Adrenal gland (tissue), 12 donors: ENCODE results near the gene C6orf52. TPM values are rescaled to one million over a fixed set of nuclear protein-coding genes. Genes with fewer than 3 reads are reported as not detected.
A peak's percentile ranks its signal among the peaks of the same experiment; 100 is the strongest.

Source experiments
- DNase-seq, 7 donors: peaks; one replicate each; pipeline ENCODE4 v3.0.0-alpha.2; 2019 to 2020
- H3K27ac ChIP-seq, 5 donors: fragments of 200-600 bp; sonication (generic) in 4 of 5; 1 replicate in 3 of 5; 2 replicates in 2 of 5; pipeline versions ENCODE4 v1.5.1 to v1.8.0; 2016 to 2020; ENCODE audit warnings: mild to moderate bottlenecking in 1 of 5
- H3K27me3 ChIP-seq: fragments of 200-600 bp; 2 replicates; pipeline ENCODE4 v1.8.0; 2021
- H3K36me3 ChIP-seq, 2 donors: fragments of 200-600 bp; replicated peaks in 1 of 2; 1 replicate in 1 of 2; 2 replicates in 1 of 2; pipeline versions ENCODE4 v1.5.1 to v1.8.0; 2018 to 2022
- H3K4me1 ChIP-seq, 2 donors: fragments of 200-600 bp; replicated peaks in 1 of 2; 1 replicate in 1 of 2; 2 replicates in 1 of 2; pipeline versions ENCODE4 v1.5.1 to v1.8.0; 2018 to 2021
- H3K4me3 ChIP-seq, 4 donors: fragments of 200-600 bp; sonication (generic) in 3 of 4; one replicate each; pipeline ENCODE4 v1.5.1; 2016 to 2018
- H3K9me3 ChIP-seq, 3 donors: fragments of 200-600 bp; sonication (generic) in 1 of 3; replicated peaks in 1 of 3; 1 replicate in 2 of 3; 2 replicates in 1 of 3; pipeline versions ENCODE4 v1.5.1 to v1.8.0; 2016 to 2021
- POLR2A ChIP-seq, 2 donors: fragments of 450-650 bp; IDR thresholded peaks; one replicate each; pipeline ENCODE4 v1.6.1; 2017; ENCODE audit warnings: antibody characterized with exemption in 2 of 2, mild to moderate bottlenecking in 2 of 2, moderate library complexity in 1 of 2
- WGBS, 4 donors: extraction: QIAGEN DNeasy Blood & Tissue Kit in 2 of 4; methylation state at CpG; one replicate each; pipeline versions ENCODE4 v1.1.5 to v1.1.7; 2013 to 2017; 5-methylcytosine and 5-hydroxymethylcytosine counted together
- intact Hi-C, 2 donors: fragments of 100-400 bp; cut with DNase I; formaldehyde crosslinking; loops; one replicate each; pipeline versions ENCODE4 v1.14.1 to v1.15.0; 2022 to 2023
- polyA plus RNA-seq, 3 donors: library from polyadenylated mRNA; stranded (reverse); fragments of 200-250 nt in 2 of 3; fragments of 350-450 nt in 1 of 3; fragmentation: Illumina TruSeq in 1 of 3; extraction: RNeasy Lipid Tissue Mini Kit (QIAGEN cat#74804) in 1 of 3; gene quantifications; one replicate each; pipeline ENCODE4 v1.2.3, GENCODE V29; 2013 to 2014
- total RNA-seq, 9 donors: library from RNA; depleted of rRNA in 4 of 9; stranded (reverse); fragments of >200 nt in 4 of 9; fragments of 120-200 nt in 1 of 9; fragmentation: NEBNext Ultra II Directional in 1 of 9; extraction: Animal tissue kit (Norgen Biotek cat#: 25700) in 1 of 9; gene quantifications; one replicate each; pipeline versions ENCODE4 v1.1.0 to v1.2.4, GENCODE V29; 2013 to 2023
- TF ChIP-seq, protein P1 (sequence below), 6 experiments: fragments of 450-650 bp in 4 of 6; fragments of 200-600 bp in 2 of 6; sonication (generic) in 1 of 6; IDR thresholded peaks; 1 replicate in 5 of 6; 2 replicates in 1 of 6; pipeline versions ENCODE4 v1.5.1 to v1.8.0; 2016 to 2021; ENCODE audit warnings: antibody characterized with exemption in 6 of 6, mild to moderate bottlenecking in 2 of 6, moderate library complexity in 1 of 6
- donor health status: healthy with polysubstance abuse.
- donor health status: Bipolar disorder and iron deficiency.
- donor health status: DM: yes; HTN: yes; CAD: no.
- donor health status: DM: no; HTN: no; CAD: no.
- donor health status: DM: no; HTN: no; CAD: no.
- donor health status: DM: yes; HTN: yes; CAD: no.

Gene C6orf52
- total and polyA plus RNA-seq, 12 donors: 0.96 to 5.5 (median 2.8) TPM; not detected in 3

DNA sequence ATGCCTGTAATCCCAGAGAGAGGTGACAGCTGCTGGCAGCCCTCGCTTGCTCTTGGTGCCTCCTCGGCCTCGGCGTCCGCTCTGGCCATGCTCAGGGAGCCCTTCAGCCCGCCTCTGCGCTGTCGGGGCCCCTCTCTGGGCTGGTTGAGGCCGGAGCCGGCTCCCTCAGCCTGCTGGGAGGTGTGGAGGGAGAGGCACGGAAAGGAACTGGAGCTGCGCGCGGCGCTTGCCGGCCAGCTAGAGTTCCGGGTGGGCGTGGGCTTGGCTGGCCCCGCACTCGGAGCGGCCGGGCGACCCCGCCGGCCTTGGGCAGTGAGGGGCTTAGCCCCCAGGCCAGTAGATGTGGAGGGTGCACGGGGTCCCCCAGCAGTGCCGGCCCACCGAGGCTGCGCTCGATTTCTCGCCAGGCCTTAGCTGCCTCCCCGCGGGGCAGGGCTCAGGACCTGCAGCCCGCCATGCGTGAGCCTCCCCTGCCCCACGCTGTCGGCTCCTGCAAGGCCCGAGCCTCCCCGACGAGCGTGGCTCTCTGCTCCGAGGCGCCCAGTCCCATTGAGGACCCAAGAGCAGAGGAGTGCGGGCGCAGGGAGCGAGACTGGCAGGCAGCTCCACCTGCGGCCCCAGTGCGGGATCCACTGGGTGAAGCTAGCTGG lies 34.6 kb downstream of the C6orf52 start:
- Histone ChIP-seq H3K27me3 (no peaks in the 10 kb centered on the region), H3K27ac (no peak overlapping the region), H3K36me3 (no peaks in the 10 kb centered on the region), H3K4me3 (no peak overlapping the region), H3K4me1 (no peaks in the 10 kb centered on the region), H3K9me3 (no peaks in the 10 kb centered on the region)
- DNase-seq: peak in 2 of 7 donors; percentile 15 to 16
- 76 to 80% (median 79%) methylated on average over 7 to 48 of the region's 48 CpGs for WGBS, 4 donors
- TF ChIP-seq POLR2A (IDR thresholded peaks at IDR 0.05): no peak
- TF ChIP-seq, protein P1, sequence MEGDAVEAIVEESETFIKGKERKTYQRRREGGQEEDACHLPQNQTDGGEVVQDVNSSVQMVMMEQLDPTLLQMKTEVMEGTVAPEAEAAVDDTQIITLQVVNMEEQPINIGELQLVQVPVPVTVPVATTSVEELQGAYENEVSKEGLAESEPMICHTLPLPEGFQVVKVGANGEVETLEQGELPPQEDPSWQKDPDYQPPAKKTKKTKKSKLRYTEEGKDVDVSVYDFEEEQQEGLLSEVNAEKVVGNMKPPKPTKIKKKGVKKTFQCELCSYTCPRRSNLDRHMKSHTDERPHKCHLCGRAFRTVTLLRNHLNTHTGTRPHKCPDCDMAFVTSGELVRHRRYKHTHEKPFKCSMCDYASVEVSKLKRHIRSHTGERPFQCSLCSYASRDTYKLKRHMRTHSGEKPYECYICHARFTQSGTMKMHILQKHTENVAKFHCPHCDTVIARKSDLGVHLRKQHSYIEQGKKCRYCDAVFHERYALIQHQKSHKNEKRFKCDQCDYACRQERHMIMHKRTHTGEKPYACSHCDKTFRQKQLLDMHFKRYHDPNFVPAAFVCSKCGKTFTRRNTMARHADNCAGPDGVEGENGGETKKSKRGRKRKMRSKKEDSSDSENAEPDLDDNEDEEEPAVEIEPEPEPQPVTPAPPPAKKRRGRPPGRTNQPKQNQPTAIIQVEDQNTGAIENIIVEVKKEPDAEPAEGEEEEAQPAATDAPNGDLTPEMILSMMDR (IDR thresholded peaks at IDR 0.05): no peak
- intact Hi-C loops: no loop called here

DNA sequence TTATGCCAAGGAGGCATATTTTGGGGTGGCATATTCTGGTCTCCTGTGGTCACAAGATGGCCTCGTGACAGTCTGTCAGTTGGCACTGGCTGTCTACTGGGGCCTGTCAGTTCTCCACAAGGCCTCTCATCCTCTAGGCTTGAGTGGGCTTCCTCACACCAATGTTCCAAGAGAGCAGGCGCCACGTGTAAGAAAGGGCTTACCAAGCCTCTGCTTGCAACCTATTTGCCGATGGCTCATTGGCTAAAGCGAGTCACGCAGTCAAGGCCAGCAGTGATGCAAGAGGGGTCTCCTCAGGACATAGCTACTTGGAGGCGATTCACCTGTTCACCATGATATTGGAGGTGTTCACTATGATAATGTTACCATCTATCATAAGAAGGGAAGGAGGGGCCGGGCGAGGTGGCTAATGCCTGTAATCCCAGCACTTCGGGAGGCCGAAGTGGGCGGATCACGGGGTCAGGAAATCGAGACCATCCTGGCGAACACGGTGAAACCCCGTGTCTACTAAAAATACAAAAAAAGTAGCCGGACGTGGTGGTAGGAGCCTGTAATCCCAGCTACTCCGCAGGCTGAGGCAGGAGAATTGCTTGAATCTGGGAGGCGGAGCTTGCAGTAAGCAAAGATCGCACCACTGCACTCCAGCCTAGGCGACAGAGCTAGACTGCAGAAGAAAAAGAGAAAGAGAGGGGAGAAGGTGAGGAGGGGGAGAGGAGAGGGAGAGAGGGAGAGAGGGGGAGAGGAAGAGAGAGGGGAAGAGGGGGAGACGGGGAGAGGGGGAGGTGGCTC lies 35.3 kb downstream of the C6orf52 start:
- H3K4me1 ChIP-seq: no peaks in the 10 kb centered on the region
- DNase-seq: no peak
- H3K27ac ChIP-seq: no peak overlapping the region
- H3K27me3 ChIP-seq: no peaks in the 10 kb centered on the region
- no peaks in the 10 kb centered on the region for H3K36me3 ChIP-seq
- TF ChIP-seq POLR2A (IDR thresholded peaks at IDR 0.05): no peak
- TF ChIP-seq, protein P1 (IDR thresholded peaks at IDR 0.05): no peak
- intact Hi-C loops: no loop called here
- H3K9me3 ChIP-seq: no peaks in the 10 kb centered on the region
- H3K4me3 ChIP-seq: no peak overlapping the region
- WGBS, 4 donors: 75 to 88% (median 81%) methylated on average over 23 to 24 of the region's 24 CpGs

- intact Hi-C loops: no loop called here
- WGBS, 4 donors: 56 to 67% (median 63%) methylated on average over 12 of the region's 12 CpGs
- no peak overlapping the region for H3K27ac ChIP-seq
- H3K4me1 ChIP-seq: no peaks in the 10 kb centered on the region
- H3K4me3 ChIP-seq: no peak overlapping the region
- no peaks in the 10 kb centered on the region for H3K36me3 ChIP-seq
- no peak for DNase-seq
- no peaks in the 10 kb centered on the region for H3K9me3 ChIP-seq
- no peaks in the 10 kb centered on the region for H3K27me3 ChIP-seq
- TF ChIP-seq, protein P1 (IDR thresholded peaks at IDR 0.05): no peak
- TF ChIP-seq POLR2A (IDR thresholded peaks at IDR 0.05): no peak
Measured at GRCh38 chr6:10655508-10656055, 38.8 kb downstream of the C6orf52 start.

DNA sequence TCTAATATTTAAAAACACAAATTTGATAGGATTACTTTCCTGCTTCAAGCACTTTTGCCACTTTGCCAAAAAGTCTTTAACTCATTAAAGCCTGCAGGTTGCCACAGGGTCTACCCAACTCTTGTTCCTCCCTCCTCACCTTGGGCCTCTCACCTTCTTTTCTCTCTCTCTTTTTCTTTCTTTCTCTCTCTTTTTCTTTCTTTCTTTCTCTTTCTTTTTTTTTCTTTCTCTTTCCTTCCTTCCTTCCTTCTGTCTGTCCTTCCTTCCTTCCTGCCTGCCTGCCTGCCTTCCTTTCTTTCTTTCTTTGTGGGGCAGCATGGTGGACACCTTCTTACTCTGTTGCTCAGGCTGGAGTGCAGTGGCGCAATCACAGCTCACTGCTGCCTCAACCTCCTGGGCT lies 50.2 kb downstream of the C6orf52 start:
- no peak for DNase-seq
- H3K9me3 ChIP-seq: no peaks in the 10 kb centered on the region
- no peaks in the 10 kb centered on the region for H3K36me3 ChIP-seq
- H3K27me3 ChIP-seq: no peaks in the 10 kb centered on the region
- WGBS, 4 donors: 73 to 97% (median 87%) methylated on average over 1 of the region's 1 CpG
- TF ChIP-seq, protein P1 (IDR thresholded peaks at IDR 0.05): no peak
- H3K27ac ChIP-seq: no peak overlapping the region
- no peaks in the 10 kb centered on the region for H3K4me1 ChIP-seq
- intact Hi-C loops: no loop called here
- no peak overlapping the region for H3K4me3 ChIP-seq
